DMS79 treated with DMSO at 0.1 percent for 48 hours (cell line): ENCODE results near the gene CALHM6.
"Not testable (repeated sequence)": the region's sequence is repeated elsewhere in the genome, so short reads cannot be mapped to it uniquely, and the experiment has no call there.

ENCODE experiments used
- DNase-seq: peaks from one replicate; lab custom pipeline; 2025; lab: John Stamatoyannopoulos, UW

The CALHM6 gene

GRCh38 chr6:116476002-116476678, 15.0 kb downstream of the CALHM6 start:
- DNase-seq: no peak

GRCh38 chr6:116482780-116483179, 21.6 kb downstream of the CALHM6 start:
- DNase-seq: no peak

GRCh38 chr6:116483616-116484015, 22.4 kb downstream of the CALHM6 start:
- no peak for DNase-seq

- peak; percentile 58 for DNase-seq
These were observed 24.5 kb downstream of the CALHM6 start for GRCh38 chr6:116485559-116486184.

- DNase-seq: no peak
These were observed 30.6 kb downstream of the CALHM6 start for GRCh38 chr6:116491610-116492330.

GRCh38 chr6:116492331-116493067, 31.3 kb downstream of the CALHM6 start:
- DNase-seq: no peak

GRCh38 chr6:116495161-116495560, 34.0 kb downstream of the CALHM6 start:
- not testable (repeated sequence) for DNase-seq

- no peak for DNase-seq
These were observed 36.0 kb downstream of the CALHM6 start for GRCh38 chr6:116497113-116497676.

GRCh38 chr6:116500969-116501433, 39.8 kb downstream of the CALHM6 start:
- no peak for DNase-seq

- DNase-seq: no peak
These were observed 46.1 kb downstream of the CALHM6 start for GRCh38 chr6:116507324-116507723.

- DNase-seq: no peak
These were observed 47.4 kb downstream of the CALHM6 start for GRCh38 chr6:116508527-116508926.

GRCh38 chr6:116511424-116512110, 50.4 kb downstream of the CALHM6 start, which contains the start of gene CALHM5:
Gene CALHM5, plus strand, starts transcription at chr6:116511639. Its CDS starts 58 bp downstream, at chr6:116511697.
- no peak for DNase-seq

- DNase-seq: no peak
These were observed 51.0 kb downstream of the CALHM6 start for GRCh38 chr6:116512111-116512559.

- DNase-seq: no peak
These were observed 51.6 kb downstream of the CALHM6 start for GRCh38 chr6:116512734-116513133.
